Germinal center (tissue), 1 donor: ENCODE results near the gene LRRC58.
"Not testable (repeated sequence)": the region's sequence is repeated elsewhere in the genome, so short reads cannot be mapped to it uniquely, and the experiment has no call there.

ENCODE experiments used
- DNase-seq: peaks from one replicate; pipeline ENCODE4 v3.0.0; 2012; ENCODE audit warnings: mixed read lengths, low spot score

Gene LRRC58

GRCh38 chr3:120348991-120349854 is at the start of gene LRRC58:
LRRC58 (minus strand) TSS chr3:120349354; CDS start chr3:120349243, 111 bp downstream.
- DNase-seq = peak; percentile 90

GRCh38 chr3:120396469-120396868 is 47.3 kb upstream of the LRRC58 start:
- DNase-seq = peak; percentile 18

GRCh38 chr3:120394347-120394746 is 45.2 kb upstream of the LRRC58 start:
- DNase-seq = no peak

- no peak for DNase-seq
These were observed 44.6 kb upstream of the LRRC58 start for GRCh38 chr3:120393761-120394160.

- DNase-seq = no peak
These were observed 44.1 kb upstream of the LRRC58 start for GRCh38 chr3:120393243-120393642.

GRCh38 chr3:120382941-120383447 is 33.8 kb upstream of the LRRC58 start:
- no peak for DNase-seq

- no peak for DNase-seq
These were observed 32.3 kb upstream of the LRRC58 start for GRCh38 chr3:120381503-120381902.

GRCh38 chr3:120377948-120378347 is 28.8 kb upstream of the LRRC58 start:
- not testable (repeated sequence) for DNase-seq

GRCh38 chr3:120370463-120370862 is 21.3 kb upstream of the LRRC58 start:
- DNase-seq = no peak

- no peak for DNase-seq
These were observed 19.9 kb upstream of the LRRC58 start for GRCh38 chr3:120369037-120369467.

- DNase-seq = no peak
These were observed 19.0 kb upstream of the LRRC58 start for GRCh38 chr3:120368172-120368571.

GRCh38 chr3:120364821-120365220 is 15.7 kb upstream of the LRRC58 start:
- DNase-seq = no peak

- no peak for DNase-seq
These were observed 14.9 kb upstream of the LRRC58 start for GRCh38 chr3:120364101-120364500.

- no peak for DNase-seq
These were observed 8.7 kb upstream of the LRRC58 start for GRCh38 chr3:120357807-120358206.

- no peak for DNase-seq
These were observed 6.3 kb upstream of the LRRC58 start for GRCh38 chr3:120355486-120355885.

- DNase-seq = no peak
These were observed 4.3 kb upstream of the LRRC58 start for GRCh38 chr3:120353463-120353862.

GRCh38 chr3:120352017-120352416 is 2.9 kb upstream of the LRRC58 start:
- DNase-seq = no peak

GRCh38 chr3:120350401-120350941 is 1.3 kb upstream of the LRRC58 start:
- no peak for DNase-seq

GRCh38 chr3:120349855-120350125 is 636 bp upstream of the LRRC58 start:
- DNase-seq = no peak

GRCh38 chr3:120348065-120348990 is 826 bp downstream of the LRRC58 start:
- peak; percentile 76 for DNase-seq

GRCh38 chr3:120344349-120344748 is 4.8 kb downstream of the LRRC58 start:
- no peak for DNase-seq

GRCh38 chr3:120341658-120342346 is 7.4 kb downstream of the LRRC58 start:
- no peak for DNase-seq
